SK-MEL-5 (cell line): Measurements from ENCODE around the gene DPP10. TPM values are rescaled to one million over a fixed set of nuclear protein-coding genes. Genes with fewer than 3 reads are reported as not detected.

ENCODE experiments used
- DNase-seq: peaks from one replicate; pipeline ENCODE4 v3.0.0-alpha.2; 2016; ENCODE audit warnings: low read depth, low spot score
- in situ Hi-C: cut with HindIII; loops from 2 replicates; pipeline ENCODE4 v1.10.0; 2016; ENCODE audit warnings: low sequenced_read_pairs, high pct_unique_total_duplicates, low pct_unique_long_range_greater_than_20kb
- total RNA-seq: library from RNA; depleted of rRNA; stranded (reverse); fragments of >200 nt; shearing (Covaris generic); gene quantifications from 2 replicates; pipeline ENCODE4 v1.2.3, GENCODE V29; 2014

DPP10 gene
- total RNA-seq, 1 experiment from 2014 or later: not detected

DNA sequence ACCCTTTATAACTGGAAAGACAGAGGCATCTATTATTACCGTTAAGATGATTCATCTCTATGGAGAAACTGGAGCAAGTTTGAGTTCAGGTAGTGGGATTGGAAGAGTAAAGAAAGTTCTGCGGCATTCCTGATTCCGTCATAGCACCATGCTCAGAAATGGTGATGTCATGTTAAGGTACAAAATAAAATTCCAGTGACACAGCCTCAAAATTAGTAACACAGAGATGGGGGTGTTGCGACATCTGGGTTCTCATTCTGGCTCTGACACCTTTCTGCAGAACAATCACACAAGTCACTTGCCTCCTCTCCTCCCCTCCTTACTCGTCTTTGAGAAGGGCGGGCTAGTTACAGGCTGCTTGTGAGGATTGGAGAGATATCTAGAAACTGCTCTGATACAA, 105.7 kb downstream of the DPP10 start:
- in situ Hi-C loops: no loop called here
- DNase-seq: no peak

DNA sequence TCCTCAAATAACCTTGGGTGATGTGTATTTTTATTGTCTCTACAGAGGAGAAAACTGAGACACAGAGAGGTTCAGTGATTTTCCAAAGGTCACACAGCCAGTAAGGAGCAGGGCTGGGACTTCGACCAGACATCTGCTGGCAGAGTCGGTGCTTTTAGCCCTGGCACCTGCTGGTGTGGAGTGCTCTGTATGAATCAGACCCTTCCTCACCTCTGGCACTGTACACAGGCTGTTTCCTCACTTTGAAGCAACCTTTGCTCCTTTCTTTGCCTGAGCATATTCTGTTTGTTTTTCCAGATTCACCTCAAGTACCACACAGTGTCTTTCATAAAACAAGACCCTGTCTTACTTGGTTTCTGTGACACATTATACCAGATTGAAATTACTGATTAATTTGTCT, 107.9 kb downstream of the DPP10 start:
- in situ Hi-C loops: no loop called here

DNA sequence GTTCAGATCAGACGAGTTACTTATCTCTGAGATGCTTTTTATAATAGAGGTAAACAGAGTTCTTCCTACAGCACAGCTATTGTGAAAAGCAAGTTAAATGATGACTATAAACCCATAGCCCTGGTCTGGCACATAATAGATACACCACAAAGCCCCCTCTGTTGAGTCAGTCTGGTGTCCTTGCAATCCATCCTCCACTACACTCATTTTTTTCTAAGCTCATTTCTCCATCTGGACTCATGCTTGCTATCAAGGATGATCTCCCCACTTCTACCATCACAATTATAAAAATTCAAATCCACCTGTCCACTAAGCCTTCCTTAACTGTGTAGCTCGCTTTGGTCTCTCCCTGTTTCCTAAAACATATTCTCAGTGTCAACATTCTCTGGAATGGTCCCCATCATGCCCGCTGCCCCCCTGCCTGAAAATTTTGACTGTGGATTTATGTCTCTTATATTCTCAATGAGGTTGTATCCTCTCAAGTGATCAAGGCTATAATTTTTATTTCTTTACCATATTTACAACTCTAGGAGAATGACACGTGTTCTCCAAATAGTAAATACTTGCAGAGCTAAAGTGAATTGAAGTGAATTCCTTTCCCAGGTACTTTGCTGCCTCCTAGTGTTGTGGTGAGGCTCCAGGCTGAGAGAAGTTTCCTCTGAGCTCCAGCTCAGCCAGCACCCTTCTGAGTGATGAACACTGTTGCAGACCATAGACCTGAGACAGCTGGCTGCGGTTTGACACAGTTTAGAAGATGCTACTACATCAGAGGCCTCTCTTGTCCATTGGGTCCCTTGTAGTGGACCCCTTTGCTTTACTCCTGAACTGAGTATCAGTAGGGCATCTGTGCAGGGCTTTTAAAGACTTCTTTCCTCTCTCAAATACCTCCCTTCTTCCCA, 108.7 kb downstream of the DPP10 start:
- DNase-seq: peak; percentile 72
- in situ Hi-C loops: no loop called here

More for the DNA sequence above, 107.9 kb downstream of the DPP10 start:
- no peak for DNase-seq

DNA sequence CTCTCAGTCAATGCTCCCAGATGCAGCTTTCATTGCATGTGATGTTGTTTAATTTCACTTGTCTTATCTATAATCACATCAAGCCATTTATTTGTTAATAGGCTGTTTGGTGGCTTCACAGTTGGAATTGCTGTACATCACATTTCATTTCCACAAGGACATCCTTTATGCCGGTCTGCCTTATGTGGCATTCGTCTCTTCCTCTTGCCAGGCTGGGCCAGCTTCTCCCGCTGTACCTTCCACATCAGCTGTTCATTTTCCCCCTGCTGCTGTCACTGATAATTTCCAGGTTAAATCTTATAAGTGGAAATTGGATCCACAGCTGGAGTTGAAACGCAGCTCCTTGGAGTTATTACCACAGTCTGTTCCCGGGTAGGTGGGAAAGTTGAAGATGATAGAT, 110.6 kb downstream of the DPP10 start:
- in situ Hi-C loops: no loop called here

DNA sequence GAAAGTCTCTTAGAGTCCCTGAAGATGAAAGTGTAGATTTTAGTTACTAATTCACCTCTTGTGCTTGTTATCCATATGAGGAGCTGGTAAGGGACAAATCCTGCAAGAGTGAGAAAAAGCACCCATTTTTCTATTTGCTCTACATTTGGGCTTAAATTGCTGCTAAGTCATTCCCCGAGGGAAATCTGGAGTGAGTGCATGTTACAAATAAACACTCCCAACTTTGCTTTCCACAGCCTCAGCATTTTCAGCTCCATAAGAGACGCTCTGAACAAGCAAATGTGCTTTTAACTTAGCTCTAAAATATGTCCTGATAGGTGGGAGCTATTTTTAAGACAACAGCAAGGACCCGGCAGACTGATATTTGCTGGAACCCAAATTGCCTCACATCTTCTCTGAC, 126.7 kb downstream of the DPP10 start:
- in situ Hi-C loops: no loop called here
- DNase-seq: no peak

More for the DNA sequence above, 110.6 kb downstream of the DPP10 start:
- no peak for DNase-seq

DNA sequence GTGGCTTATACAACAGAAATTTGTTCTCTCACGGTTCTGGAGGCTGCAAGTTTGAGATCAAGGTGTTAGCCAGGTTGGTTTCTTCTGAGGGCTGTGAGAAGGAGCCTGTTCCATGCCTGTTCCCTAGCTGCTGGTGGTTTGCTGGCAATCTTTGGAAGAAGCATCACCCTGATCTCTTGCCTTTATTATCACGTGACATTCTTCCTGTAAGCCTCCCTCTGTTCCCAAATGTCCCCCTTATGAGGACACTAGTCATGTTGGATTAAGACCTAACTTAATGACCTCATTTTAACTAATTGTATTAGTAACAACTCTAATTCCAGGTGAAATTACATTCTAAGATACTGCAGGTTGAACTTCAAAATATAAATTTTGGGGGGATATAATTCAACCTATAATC, 135.2 kb downstream of the DPP10 start:
- in situ Hi-C loops: no loop called here

DNA sequence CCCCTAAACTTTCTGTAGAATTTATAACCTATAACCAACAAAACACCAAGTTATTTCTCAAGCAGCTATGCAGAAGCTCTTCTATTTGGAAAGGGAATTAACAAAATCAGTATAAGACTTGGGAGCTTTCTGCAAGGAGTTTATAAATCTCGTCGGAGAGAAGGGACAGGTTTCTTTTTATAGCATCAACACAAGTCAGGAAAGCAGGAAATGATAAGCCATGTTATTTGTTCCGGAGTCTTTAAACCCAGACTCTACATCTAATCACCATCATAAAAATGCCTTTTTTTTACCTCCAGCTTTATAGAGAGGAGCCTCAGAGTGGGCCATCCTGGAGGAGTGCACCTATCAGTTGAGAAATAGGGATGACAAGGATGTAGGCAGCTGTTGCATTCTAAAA, 137.1 kb downstream of the DPP10 start:
- DNase-seq: no peak
- in situ Hi-C loops: no loop called here

More for the DNA sequence above, 135.2 kb downstream of the DPP10 start:
- no peak for DNase-seq

DNA sequence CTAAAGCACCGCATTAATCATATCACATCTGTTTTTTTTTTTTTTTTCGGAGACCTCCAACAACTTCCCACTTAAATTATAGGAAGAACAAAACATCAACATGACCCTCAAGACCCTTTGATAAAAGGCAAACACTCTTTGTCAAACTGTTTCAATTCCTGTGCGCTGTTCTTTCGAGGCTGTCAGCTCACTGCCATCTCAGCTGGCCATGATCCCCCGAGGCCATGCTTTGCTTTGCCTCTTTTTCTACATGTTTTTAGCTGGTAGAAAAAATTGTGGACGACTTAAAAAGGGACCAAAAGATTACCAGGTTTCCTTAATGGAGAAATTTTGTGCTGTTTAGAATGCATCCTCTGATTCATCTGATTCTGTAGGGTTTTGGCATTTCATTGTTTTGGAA, 138.2 kb downstream of the DPP10 start:
- in situ Hi-C loops: no loop called here

DNA sequence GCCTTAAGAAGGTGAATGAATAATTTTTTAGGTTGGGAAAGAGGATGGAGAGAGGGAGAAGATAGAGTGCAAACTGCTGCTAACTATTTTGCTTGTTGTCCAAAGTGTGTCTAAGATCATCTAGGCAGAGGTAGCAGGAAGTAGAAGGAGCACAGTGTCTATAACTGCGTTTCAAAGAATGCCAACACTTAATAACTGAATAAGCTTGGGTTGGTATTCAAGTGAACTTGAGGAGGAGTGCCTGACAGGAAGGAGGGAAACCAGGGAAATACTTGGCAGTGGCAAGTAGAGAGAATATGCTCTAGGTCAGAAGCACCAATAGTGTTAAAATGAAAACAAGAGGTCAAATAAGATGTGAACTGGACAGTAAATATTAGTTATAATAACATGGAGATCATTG, 155.9 kb downstream of the DPP10 start:
- no peak for DNase-seq
- in situ Hi-C loops: no loop called here

More for the DNA sequence above, 138.2 kb downstream of the DPP10 start:
- DNase-seq: no peak

DNA sequence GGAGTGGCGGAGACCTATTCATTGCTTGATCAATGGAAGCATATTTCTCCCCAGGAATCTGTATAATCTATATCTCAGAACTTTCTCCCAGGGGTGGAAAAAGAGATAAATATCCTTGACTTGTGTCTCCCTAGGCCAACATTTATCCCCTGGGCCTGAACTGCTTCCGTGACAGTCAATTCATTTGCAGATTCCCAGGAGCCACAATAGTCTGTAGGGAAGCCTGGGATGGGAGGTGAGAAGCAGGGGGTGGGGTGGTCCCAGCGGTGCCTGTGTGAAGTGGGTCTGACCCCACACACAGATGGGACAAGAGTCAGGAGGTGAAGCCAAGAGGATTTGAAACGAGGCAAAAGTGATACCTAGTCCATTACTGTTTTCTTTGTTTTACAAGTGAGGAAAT, 166.8 kb downstream of the DPP10 start:
- no peak for DNase-seq
- in situ Hi-C loops: no loop called here

DNA sequence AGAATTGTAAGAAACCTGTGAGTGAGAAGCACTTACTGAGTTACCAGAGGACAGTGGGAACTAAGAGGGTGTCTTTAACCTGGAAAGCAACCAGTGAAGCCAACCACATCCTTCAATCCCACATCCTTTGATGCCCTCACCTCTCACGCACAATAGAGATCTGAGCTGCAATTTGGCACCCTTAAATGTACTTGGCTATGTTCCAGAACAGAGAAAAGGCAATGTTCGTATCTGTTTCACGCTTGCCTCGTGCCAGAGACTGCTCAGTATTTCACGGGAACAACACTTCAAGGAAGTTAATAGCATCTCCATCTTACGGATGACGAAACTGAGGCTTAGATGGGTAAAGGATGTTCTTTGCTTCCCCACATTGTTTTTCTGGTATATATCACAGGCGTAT, 167.4 kb downstream of the DPP10 start:
- no peak for DNase-seq
- in situ Hi-C loops: no loop called here

DNA sequence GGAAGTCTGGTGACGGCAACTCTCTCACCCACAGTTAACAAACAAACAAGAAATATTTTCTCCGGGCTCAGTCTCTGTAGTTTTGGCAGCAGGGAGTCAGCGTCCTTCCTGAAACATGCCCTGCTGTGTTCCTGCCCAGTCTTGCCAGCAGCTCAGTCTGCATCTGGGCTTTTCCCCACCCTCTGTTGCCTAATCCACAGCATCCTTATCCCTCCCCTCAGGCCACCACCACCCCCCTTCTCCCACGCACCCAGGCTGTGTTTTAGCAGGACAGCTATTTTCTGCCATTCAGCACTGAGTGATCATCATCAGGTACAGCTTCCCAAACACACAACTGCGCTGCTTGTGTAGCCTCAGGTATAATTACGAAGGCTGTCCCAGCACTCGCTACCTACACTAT, 168.2 kb downstream of the DPP10 start:
- in situ Hi-C loops: no loop called here
- no peak for DNase-seq

DNA sequence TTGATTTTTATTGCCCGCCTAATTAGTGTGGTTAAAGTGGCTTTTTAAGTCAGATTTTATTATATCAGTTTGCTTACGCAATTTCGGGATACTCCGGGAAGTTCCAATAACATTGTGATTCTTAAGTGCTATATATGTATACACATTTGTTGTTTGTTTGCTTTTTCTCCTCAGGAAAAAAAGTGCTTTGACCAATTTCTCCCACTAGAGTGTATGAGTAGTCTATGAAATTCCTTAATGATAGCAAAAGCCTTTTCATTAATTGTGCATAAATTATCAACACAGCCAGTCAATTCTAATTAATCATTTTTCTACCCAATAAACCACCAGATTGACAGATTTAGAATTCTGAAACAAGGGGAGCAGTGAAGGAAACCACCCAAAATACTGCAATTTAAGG, 172.2 kb downstream of the DPP10 start:
- in situ Hi-C loops: no loop called here

DNA sequence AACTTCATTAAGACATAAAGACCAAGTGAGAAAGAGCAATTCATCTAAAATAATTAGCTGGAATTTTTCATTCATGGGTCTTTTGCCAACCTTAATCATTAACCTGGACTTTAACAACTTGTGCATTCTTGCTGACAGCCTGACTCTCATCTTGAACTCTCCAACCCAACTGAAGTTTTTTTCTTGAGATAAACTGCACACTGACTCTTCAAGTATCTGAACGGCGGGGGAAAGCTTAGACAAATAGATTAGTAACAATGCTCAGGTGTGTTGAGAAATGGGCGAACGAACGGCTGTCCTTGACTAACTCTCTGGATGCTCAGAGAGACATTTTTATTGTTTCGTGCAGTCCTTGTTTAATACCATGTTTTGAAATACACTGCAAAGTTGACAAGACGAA, 186.0 kb downstream of the DPP10 start:
- no peak for DNase-seq
- in situ Hi-C loops: no loop called here

More for the DNA sequence above, 172.2 kb downstream of the DPP10 start:
- no peak for DNase-seq

DNA sequence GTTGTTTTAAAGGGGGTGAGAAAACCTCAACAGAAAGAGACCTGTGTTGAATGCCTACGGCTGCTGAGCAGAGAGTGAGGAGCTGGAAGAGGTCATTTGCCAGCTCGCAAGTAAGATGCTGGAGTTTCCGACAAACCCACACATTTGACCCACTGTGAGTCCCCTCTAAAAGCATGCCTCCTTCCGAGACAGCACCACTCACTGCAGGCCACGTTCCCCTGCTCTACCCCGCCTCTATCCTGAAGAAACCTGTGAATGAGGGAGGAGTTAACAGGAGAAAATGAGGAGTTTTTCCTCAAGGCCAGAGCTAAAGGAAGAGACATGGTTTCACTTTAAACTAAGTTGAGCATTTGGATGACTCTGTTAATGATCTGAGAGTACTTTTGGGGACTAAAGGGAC, 188.7 kb downstream of the DPP10 start:
- DNase-seq: no peak
- in situ Hi-C loops: no loop called here

DNA sequence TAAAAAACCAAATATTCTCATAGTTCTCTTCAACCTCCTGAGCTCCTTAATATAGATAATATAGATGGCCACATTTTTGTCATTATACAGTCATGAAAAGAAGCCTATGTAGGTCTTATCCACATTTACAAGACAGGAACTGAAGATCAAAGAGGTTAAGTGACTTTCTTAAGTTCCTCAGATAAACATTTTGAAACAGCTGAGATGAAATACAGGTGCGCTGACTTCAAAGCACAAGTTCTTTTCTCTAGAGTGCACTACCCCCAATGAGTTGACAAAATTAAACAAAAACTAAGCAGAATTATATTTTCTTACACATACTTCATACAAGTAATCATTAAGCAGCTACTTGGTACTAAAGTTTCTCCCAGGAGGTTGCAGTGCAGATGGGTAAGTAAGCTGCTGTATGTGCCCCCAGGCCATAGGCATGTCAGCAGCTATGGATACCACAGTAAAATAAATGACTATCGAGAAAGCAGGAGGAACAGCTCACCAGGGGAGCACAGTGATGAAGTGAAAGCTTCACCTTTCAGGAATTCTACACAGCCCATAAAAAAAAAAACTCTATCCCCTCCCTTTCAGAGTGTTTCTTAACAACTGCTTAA, 199.8 kb downstream of the DPP10 start:
- no peak for DNase-seq
- in situ Hi-C loops: no loop called here

DNA sequence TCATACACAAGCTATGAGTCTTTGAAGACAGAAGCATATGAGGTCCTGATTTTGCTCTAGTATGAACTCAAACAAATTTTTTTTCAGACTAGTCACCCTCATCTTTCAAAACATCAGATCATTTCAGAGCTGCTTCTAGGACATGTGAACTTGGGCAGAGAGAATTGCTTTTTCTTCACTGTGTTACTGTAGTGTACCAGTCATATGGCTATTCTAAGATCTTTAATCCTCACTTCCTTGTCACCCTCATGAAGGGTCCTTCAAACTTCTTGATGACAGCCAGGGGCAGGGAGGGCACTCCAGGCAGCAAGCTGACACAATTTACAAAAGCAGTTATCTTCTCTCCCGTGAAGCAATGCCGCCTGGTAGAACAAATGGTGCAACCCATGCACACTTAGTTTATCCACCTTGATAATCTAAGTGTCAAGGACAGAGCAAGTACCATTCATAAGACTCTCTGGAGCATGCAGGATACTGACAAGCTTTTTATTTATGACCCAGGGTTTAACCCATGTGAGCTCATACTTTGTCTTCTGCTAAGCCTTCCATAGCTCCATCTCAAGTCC, 200.6 kb downstream of the DPP10 start:
- in situ Hi-C loops: no loop called here
- no peak for DNase-seq

DNA sequence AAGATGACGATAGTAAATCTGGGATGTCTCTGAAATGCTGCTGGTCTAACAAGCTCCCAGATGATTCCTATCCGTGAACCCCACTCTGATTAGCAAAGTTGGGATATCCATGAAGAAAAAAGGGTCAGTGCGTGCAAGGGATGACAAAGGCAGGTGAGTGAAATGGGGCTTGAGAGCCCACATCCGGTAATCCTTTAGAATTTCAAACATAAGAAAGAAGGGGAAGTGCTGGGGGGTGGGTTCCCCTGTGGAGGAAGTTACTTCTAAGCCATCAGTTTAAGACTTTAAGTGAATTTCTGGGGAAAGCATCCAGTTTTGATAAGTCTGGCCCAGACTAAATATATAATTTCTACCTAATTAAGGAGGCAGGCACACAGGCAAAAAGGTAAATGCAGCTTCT, 209.5 kb downstream of the DPP10 start:
- DNase-seq: no peak
- in situ Hi-C loops: no loop called here

DNA sequence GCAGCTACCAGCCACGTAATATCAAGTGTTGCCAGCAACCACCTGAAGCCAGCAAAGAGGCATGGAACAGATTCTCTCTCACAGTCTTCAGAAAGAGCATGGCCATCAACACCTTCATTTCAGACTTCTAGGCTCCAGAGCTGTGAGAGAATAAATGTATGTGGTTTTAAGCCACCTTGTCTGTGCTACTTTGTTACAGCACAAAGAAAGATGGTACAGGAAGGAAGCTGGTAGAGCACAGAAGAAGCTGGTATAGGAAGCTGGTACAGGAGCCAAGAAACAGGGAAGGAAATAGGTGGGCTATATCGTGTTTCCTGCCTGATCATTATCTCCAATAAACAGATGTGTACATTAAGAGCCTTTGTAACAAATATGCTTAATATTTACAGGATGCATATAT, 217.4 kb downstream of the DPP10 start:
- no peak for DNase-seq
- in situ Hi-C loops: no loop called here
